Muscle layer of colon (tissue), 2 donors: ENCODE results near the gene ERC1.
"Not testable (repeated sequence)": the region's sequence is repeated elsewhere in the genome, so short reads cannot be mapped to it uniquely, and the experiment has no call there.

ENCODE experiments used
- H3K27ac ChIP-seq: one replicate; pipeline ENCODE4 v1.7.0; 2013; ENCODE audit warnings: low read depth, mild to moderate bottlenecking, low read length, moderate library complexity
- H3K27me3 ChIP-seq, 2 donors: one replicate each; pipeline ENCODE4 v1.7.0; 2013; ENCODE audit warnings: low read length in 2 of 2, mild to moderate bottlenecking in 2 of 2; ENCODE audit not compliant: insufficient read depth in 2 of 2, control insufficient read depth in 1 of 2
- H3K36me3 ChIP-seq: one replicate; pipeline ENCODE4 v1.7.0; 2013; ENCODE audit warnings: mild to moderate bottlenecking, low read length; ENCODE audit not compliant: insufficient read depth
- H3K4me1 ChIP-seq: one replicate; pipeline ENCODE4 v1.7.0; 2013; ENCODE audit warnings: mild to moderate bottlenecking, low read length; ENCODE audit not compliant: insufficient read depth
- H3K4me3 ChIP-seq, 2 donors: one replicate each; pipeline ENCODE4 v1.7.0; 2013; ENCODE audit warnings: low read length in 2 of 2, low read depth in 1 of 2, mild to moderate bottlenecking in 1 of 2, moderate library complexity in 1 of 2
- H3K9ac ChIP-seq: one replicate; pipeline ENCODE4 v1.7.0; 2013; ENCODE audit warnings: low read length
- H3K9me3 ChIP-seq: one replicate; pipeline ENCODE4 v1.7.0; 2013; ENCODE audit warnings: mild to moderate bottlenecking, low read length
- donor health status: abdominal sarcoma.
- donor health status: Adenocarcinoma of cecum.

The ERC1 gene

GRCh38 chr12:1083151-1083888, 92.3 kb downstream of the ERC1 start:
- Histone ChIP-seq H3K4me3 (peak overlapping the region in 1 of 2 donors; percentile 46), H3K27me3 (no peaks in the 10 kb centered on the region), H3K4me1 (peaks cover 9% of the 10 kb centered on the region), H3K36me3 (no peaks in the 10 kb centered on the region), H3K27ac (peak overlapping the region; percentile 47), H3K9me3 (no peaks in the 10 kb centered on the region), H3K9ac (peak overlapping the region; percentile 8)

GRCh38 chr12:1083889-1084262, 92.9 kb downstream of the ERC1 start:
- Histone ChIP-seq H3K9ac (peak overlapping the region; percentile 8), H3K9me3 (no peaks in the 10 kb centered on the region), H3K27me3 (no peaks in the 10 kb centered on the region), H3K4me1 (peaks cover 9% of the 10 kb centered on the region), H3K27ac (peak overlapping the region; percentile 47), H3K36me3 (no peaks in the 10 kb centered on the region), H3K4me3 (no peak overlapping the region)

DNA sequence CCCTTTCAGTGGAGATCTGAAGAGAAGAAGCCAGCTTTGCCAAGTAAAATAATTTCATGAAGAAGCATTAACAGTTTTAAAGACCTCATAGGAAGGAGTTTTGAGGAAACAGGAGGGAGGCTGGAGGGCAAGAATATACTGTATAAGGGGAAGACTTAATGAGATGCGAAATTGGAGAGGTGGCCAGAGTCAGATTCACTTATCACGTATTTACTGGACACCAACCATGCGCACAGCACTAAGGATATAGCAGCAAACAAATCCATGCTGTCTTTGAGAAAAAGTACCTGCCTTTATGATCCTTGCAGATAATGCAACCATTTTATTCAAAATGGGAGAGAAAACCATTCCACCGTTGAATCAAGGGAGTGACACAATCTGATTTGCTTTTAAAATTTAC, 100.3 kb downstream of the ERC1 start:
- H3K9ac ChIP-seq: no peak overlapping the region
- no peaks in the 10 kb centered on the region for H3K27me3 ChIP-seq
- no peaks in the 10 kb centered on the region for H3K36me3 ChIP-seq
- H3K9me3 ChIP-seq: no peaks in the 10 kb centered on the region
- peaks cover 8% of the 10 kb centered on the region for H3K4me1 ChIP-seq
- H3K27ac ChIP-seq: no peak overlapping the region
- no peak overlapping the region for H3K4me3 ChIP-seq

- no peak overlapping the region for H3K4me3 ChIP-seq
- no peaks in the 10 kb centered on the region for H3K27me3 ChIP-seq
- H3K4me1 ChIP-seq: peaks cover 8% of the 10 kb centered on the region
- H3K27ac ChIP-seq: no peak overlapping the region
- no peak overlapping the region for H3K9ac ChIP-seq
- H3K9me3 ChIP-seq: no peaks in the 10 kb centered on the region
- no peaks in the 10 kb centered on the region for H3K36me3 ChIP-seq
Measured at GRCh38 chr12:1093166-1093751, 102.2 kb downstream of the ERC1 start.

DNA sequence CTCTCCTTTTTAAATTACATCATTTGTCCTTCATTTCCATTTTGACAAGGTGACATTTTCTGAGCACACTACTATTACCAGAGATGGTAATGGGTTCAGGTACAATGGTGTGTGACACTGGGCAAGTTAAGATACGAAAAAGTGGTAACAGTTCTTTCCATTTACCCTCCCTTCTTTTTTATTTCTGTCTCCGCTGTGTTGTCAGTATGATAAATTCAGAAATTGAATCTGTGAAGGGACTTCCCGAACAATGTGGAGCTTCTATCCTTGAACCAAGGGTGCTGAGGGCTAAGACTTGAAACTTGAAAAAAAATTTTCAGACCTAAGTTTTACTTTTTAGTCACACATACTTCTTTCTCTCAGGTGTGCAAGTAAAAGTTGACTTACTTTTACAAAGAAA, 103.7 kb downstream of the ERC1 start:
- no peaks in the 10 kb centered on the region for H3K9me3 ChIP-seq
- peaks cover 8% of the 10 kb centered on the region for H3K4me1 ChIP-seq
- H3K36me3 ChIP-seq: no peaks in the 10 kb centered on the region
- no peak overlapping the region for H3K9ac ChIP-seq
- no peaks in the 10 kb centered on the region for H3K27me3 ChIP-seq
- no peak overlapping the region for H3K4me3 ChIP-seq
- no peak overlapping the region for H3K27ac ChIP-seq

DNA sequence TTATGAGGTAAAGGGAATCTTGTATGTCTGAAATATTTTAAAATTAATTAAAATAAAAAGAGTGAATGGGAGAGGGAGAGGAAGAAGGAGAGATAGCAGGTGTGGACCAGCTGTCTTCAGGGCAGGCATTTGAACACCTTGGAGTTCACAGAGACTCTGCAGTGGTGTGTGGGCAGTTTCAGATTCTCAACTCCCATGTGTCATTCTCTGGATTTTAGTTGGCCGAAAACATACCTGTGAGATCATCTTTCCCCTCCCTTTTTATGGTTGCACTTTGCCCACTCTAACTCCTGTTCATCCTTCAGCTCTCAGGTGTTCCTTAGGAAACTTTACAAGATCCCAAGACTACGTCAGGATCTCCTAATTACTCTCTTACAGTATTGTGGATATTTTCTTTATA, 108.1 kb downstream of the ERC1 start:
- Histone ChIP-seq H3K36me3 (no peaks in the 10 kb centered on the region), H3K4me3 (no peak overlapping the region), H3K9me3 (no peaks in the 10 kb centered on the region), H3K27me3 (no peaks in the 10 kb centered on the region), H3K27ac (no peak overlapping the region), H3K9ac (no peak overlapping the region), H3K4me1 (peaks cover 6% of the 10 kb centered on the region)

DNA sequence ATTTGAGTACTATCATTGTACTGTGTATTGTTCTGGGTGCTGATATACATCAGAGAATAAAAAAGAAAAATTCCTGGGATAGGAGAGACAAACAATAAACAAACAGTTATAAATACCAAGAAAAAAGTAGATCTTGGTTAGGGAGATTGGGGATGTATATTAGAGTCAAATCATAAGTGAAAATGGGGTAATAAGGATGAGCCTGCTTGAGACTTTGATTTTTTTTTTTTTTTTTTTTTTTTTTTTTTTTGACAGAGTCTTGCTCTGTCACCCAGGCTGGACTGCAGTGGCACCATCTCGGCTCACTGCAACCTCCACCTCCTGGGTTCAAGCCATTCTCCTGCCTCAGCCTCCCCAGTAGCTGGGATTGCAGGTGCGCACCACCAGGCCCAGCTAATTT, 108.6 kb downstream of the ERC1 start:
- not testable (repeated sequence) for H3K4me1 ChIP-seq, H3K36me3 ChIP-seq, H3K27ac ChIP-seq, H3K4me3 ChIP-seq, H3K27me3 ChIP-seq, H3K9me3 ChIP-seq, H3K9ac ChIP-seq

DNA sequence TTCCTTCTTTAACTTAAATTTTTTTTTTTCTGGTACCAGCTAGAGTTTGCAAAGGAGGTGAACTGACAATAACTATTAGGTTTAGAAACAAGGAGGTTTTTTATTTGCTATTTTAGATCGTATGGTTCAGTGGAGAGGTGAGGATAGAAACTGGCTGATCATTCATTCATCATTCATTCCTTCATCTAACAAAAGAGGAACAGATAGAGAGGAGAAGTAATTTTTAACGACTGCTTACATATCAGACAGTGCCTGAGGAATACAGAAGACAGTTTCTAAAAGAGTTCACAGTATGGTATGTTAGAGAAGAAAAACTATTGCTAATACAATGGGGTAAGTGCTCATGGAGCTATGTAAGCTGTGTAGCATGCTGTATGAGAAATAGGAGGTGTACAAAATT, 111.1 kb downstream of the ERC1 start:
- no peak overlapping the region for H3K4me3 ChIP-seq
- no peaks in the 10 kb centered on the region for H3K27me3 ChIP-seq
- no peaks in the 10 kb centered on the region for H3K36me3 ChIP-seq
- no peak overlapping the region for H3K9ac ChIP-seq
- H3K27ac ChIP-seq: no peak overlapping the region
- no peaks in the 10 kb centered on the region for H3K9me3 ChIP-seq
- peaks cover 6% of the 10 kb centered on the region for H3K4me1 ChIP-seq

- Histone ChIP-seq H3K4me1 (peaks cover 6% of the 10 kb centered on the region), H3K4me3 (no peak overlapping the region), H3K27ac (no peak overlapping the region), H3K36me3 (no peaks in the 10 kb centered on the region), H3K27me3 (no peaks in the 10 kb centered on the region), H3K9me3 (no peaks in the 10 kb centered on the region), H3K9ac (no peak overlapping the region)
Measured at GRCh38 chr12:1102791-1103450, 111.9 kb downstream of the ERC1 start.

GRCh38 chr12:1103632-1104031, 112.6 kb downstream of the ERC1 start:
- H3K9me3 ChIP-seq: no peaks in the 10 kb centered on the region
- no peak overlapping the region for H3K9ac ChIP-seq
- H3K4me3 ChIP-seq: no peak overlapping the region
- peaks cover 6% of the 10 kb centered on the region for H3K4me1 ChIP-seq
- H3K27me3 ChIP-seq: no peaks in the 10 kb centered on the region
- H3K27ac ChIP-seq: no peak overlapping the region
- H3K36me3 ChIP-seq: no peaks in the 10 kb centered on the region

- Histone ChIP-seq H3K9ac (no peak overlapping the region), H3K27me3 (no peaks in the 10 kb centered on the region), H3K4me3 (no peak overlapping the region), H3K4me1 (peaks cover 6% of the 10 kb centered on the region), H3K27ac (no peak overlapping the region), H3K9me3 (no peaks in the 10 kb centered on the region), H3K36me3 (no peaks in the 10 kb centered on the region)
Measured at GRCh38 chr12:1104088-1104800, 113.2 kb downstream of the ERC1 start.
